OCI-M2 (cell line): ENCODE results near the gene C17orf50.

ENCODE experiments used
- DNase-seq: peaks from one replicate; lab custom pipeline; 2025; ENCODE audit not compliant: unreplicated experiment; lab: John Stamatoyannopoulos, UW

C17orf50 gene

GRCh38 chr17:35809855-35810461 is 49.3 kb downstream of the C17orf50 start:
- DNase-seq = no peak

DNA sequence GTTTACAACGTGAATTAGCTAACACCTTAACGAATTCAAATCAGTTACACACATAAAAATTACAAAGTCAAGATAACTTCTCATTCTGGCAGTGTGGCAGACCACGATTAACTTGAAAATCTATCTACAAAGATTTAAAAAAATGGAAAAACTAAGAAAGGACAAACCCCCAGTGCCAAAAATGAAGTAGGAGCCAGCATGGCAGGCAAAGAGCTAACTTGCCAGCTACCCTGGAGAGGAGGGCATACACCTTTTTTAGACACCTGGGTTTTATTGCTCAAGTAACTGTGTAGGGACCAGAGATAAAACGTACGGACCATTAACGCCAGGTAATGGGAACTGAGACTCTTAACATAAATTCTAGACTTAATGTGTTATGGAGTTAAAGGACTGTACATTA is 51.1 kb downstream of the C17orf50 start:
- no peak for DNase-seq

DNA sequence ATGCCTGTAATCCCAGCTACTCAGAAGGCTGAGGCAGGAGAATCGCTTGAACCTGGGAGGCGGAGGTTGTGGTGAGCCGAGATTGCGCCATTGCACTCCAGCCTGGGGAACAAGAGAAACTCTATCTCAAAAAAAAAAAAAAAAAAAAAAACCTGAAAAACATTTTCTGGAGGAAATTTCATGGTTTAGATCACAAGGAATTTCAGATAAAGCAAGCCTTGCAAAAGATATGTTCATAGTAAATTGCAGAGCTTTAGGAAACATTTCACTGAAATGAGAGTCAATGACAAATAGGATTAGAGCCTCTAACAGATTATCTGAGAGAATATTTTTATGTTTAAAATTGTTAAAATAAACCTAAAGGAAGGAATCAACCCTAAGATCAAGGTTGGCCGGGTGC is 51.8 kb downstream of the C17orf50 start:
- DNase-seq = no peak
